Effector memory CD4-positive, alpha-beta T cell (primary cell): ENCODE results near the gene ONECUT3.

Source experiments
- DNase-seq, 3 donors: peaks; one replicate each; pipeline ENCODE4 v3.0.0-alpha.2; 2020
- H3K27ac ChIP-seq: 2 replicates; pipeline ENCODE4 v1.7.0; 2013; ENCODE audit warnings: mild to moderate bottlenecking, low read length, moderate library complexity; ENCODE audit not compliant: insufficient read depth, poor library complexity, severe bottlenecking
- H3K27me3 ChIP-seq: replicated peaks from 2 replicates; pipeline ENCODE4 v1.7.0; 2013; ENCODE audit warnings: mild to moderate bottlenecking, low read length; ENCODE audit not compliant: insufficient read depth, control insufficient read depth, poor library complexity, severe bottlenecking
- H3K36me3 ChIP-seq: 2 replicates; pipeline ENCODE4 v1.7.0; 2013; ENCODE audit warnings: mild to moderate bottlenecking, low read length, moderate library complexity; ENCODE audit not compliant: control insufficient read depth, insufficient read depth
- H3K4me1 ChIP-seq: 2 replicates; pipeline ENCODE4 v1.7.0; 2013; ENCODE audit warnings: low read length, mild to moderate bottlenecking; ENCODE audit not compliant: control insufficient read depth, insufficient read depth, poor library complexity, severe bottlenecking
- H3K4me3 ChIP-seq: 2 replicates; pipeline ENCODE4 v1.7.0; 2013; ENCODE audit warnings: low read length, low read depth, mild to moderate bottlenecking; ENCODE audit not compliant: insufficient read depth, poor library complexity, severe bottlenecking
- H3K9me3 ChIP-seq: 2 replicates; pipeline ENCODE4 v1.7.0; 2013; ENCODE audit warnings: mild to moderate bottlenecking, low read length, moderate library complexity; ENCODE audit not compliant: control insufficient read depth

Gene ONECUT3

DNA sequence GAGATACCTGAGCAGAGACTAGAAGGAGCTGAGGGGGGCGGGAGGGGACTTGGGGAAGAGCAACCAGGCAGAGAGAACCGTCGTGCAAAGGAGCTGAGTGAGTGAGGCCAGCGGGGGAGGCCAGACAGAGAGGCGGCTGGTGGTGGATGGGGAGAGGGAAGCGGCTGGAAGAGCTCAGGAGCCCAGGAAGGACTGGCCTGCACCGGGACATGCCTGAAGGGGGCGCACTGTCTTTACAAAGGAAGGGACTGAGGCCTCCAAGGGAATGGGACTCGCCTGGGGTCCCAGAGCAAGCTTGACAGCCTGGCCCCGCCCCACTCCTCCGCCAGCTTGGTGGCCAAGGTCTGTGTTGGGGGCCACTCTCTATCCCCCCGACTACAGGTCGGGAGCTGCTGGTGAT, 14.9 kb downstream of the ONECUT3 start:
- H3K27me3 ChIP-seq: peaks cover 64% of the 10 kb centered on the region
- H3K4me3 ChIP-seq: no peak overlapping the region
- peaks cover 11% of the 10 kb centered on the region for H3K9me3 ChIP-seq
- peaks cover 4% of the 10 kb centered on the region for H3K4me1 ChIP-seq
- DNase-seq: no peak
- H3K27ac ChIP-seq: no peak overlapping the region
- no peaks in the 10 kb centered on the region for H3K36me3 ChIP-seq

DNA sequence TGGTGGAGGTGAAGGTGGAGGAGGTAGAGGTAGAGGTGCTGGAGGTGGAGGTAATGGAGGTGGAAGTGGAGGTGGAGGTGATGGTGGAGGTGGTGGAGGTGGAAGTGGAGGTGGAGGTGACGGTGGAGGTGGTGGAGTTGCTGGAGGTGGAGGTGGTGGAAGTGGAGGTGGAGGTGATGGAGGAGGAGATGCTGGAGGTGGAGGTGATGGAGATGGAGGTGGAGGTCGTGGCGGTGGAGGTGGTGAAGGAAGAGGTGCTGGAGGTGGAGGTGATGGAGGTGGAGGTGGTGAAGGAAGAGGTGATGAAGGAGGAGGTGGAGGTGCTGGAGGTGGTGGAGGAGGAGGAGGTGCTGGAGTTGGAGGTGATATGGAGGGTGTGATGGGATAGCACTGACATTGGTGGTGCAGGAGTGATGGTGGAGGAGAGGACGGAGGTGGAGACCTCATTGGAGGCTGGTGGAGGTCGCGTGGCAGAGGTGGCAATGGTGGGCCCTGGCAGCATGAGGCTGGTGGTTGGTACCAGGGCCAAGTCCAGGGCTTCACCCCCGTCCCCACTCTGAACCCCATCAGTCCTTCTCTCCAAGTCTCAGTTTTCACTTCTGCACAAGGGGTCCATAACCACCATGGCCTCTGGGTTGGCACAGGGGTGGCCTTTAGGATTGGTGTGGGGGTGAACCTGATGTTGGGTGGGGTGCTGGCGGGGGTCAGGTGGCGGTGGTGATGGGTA, 15.8 kb downstream of the ONECUT3 start:
- H3K27ac ChIP-seq: no peak overlapping the region
- peaks cover 11% of the 10 kb centered on the region for H3K9me3 ChIP-seq
- H3K4me3 ChIP-seq: no peak overlapping the region
- no peaks in the 10 kb centered on the region for H3K36me3 ChIP-seq
- peaks cover 4% of the 10 kb centered on the region for H3K4me1 ChIP-seq
- peaks cover 66% of the 10 kb centered on the region for H3K27me3 ChIP-seq
- no peak for DNase-seq

DNA sequence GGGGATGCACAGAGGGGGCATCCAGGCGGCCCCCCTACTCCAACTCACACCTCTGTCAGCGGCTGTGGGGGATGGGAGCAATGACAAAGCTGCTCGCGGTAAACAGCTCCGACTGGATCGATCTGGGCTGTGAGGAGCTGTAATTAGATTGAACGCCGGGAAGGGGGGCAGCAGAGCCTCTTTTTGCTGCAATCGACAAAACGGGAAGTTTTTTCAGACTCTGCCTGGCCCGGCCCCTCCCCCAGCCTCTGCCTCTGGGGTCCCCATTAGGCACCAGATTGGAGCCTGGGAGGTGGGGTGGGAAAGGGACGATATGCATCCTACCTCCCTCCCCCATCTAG, 16.3 kb downstream of the ONECUT3 start:
- peaks cover 4% of the 10 kb centered on the region for H3K4me1 ChIP-seq
- peaks cover 64% of the 10 kb centered on the region for H3K27me3 ChIP-seq
- no peak overlapping the region for H3K4me3 ChIP-seq
- H3K36me3 ChIP-seq: no peaks in the 10 kb centered on the region
- no peak for DNase-seq
- peaks cover 11% of the 10 kb centered on the region for H3K9me3 ChIP-seq
- H3K27ac ChIP-seq: no peak overlapping the region

DNA sequence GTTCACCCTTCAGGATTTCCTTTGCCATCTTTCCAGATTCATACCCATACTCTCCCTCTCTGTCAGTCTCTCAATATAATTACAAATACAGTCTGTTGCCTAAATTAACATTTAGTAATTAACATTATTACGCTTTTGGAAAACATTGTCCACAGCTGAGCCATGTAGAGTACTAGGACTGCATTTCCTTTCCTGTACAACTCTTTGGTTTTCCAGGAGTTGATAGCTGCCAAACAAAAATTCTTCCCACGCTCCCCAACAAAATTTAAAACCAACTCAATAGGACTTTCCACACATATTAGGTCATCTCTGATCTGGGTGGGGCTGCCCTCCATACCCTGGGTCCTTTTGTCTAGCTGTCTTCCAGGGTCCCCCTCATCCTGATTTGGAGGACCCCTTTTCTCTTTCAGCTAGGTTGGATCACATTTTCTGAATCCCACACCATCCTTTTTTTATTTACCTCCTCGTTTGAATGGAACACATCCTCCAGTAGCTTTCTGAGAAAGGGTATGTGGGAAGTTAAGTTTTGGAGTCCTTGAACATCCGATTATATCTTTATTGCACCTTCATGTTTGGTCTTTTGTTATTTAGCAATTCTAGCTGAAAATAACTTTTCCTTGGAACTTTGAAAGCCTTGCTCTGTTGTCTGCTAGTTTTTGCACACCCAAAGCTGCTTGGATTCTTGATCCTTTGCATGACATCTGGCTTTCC, 17.7 kb downstream of the ONECUT3 start:
- Histone ChIP-seq H3K9me3 (peaks cover 11% of the 10 kb centered on the region), H3K27ac (no peak overlapping the region), H3K27me3 (peaks cover 63% of the 10 kb centered on the region), H3K4me1 (peaks cover 4% of the 10 kb centered on the region), H3K4me3 (no peak overlapping the region), H3K36me3 (no peaks in the 10 kb centered on the region)
- no peak for DNase-seq

DNA sequence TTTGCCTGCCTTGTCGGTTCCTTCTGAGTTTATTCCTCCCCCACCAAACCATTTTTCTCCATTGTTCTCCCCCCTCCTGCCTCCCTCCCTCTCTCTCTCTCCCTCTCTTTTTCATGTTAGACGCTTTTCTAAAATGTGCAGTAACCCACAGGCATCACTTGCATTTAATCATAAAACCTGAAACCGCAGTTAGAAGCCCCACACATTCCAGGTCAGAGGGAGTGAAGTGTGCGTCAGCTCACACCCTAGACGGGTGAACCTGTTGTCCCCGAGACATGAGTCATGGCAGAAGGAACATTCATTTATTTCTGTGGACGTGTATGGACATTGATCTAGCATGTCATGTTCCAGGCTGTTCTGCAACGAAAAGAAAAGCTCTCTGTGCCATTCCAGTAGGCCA, 19.9 kb downstream of the ONECUT3 start:
- DNase-seq: no peak
- H3K9me3 ChIP-seq: peaks cover 11% of the 10 kb centered on the region
- H3K4me1 ChIP-seq: no peaks in the 10 kb centered on the region
- peaks cover 57% of the 10 kb centered on the region for H3K27me3 ChIP-seq
- H3K27ac ChIP-seq: no peak overlapping the region
- no peaks in the 10 kb centered on the region for H3K36me3 ChIP-seq
- no peak overlapping the region for H3K4me3 ChIP-seq

DNA sequence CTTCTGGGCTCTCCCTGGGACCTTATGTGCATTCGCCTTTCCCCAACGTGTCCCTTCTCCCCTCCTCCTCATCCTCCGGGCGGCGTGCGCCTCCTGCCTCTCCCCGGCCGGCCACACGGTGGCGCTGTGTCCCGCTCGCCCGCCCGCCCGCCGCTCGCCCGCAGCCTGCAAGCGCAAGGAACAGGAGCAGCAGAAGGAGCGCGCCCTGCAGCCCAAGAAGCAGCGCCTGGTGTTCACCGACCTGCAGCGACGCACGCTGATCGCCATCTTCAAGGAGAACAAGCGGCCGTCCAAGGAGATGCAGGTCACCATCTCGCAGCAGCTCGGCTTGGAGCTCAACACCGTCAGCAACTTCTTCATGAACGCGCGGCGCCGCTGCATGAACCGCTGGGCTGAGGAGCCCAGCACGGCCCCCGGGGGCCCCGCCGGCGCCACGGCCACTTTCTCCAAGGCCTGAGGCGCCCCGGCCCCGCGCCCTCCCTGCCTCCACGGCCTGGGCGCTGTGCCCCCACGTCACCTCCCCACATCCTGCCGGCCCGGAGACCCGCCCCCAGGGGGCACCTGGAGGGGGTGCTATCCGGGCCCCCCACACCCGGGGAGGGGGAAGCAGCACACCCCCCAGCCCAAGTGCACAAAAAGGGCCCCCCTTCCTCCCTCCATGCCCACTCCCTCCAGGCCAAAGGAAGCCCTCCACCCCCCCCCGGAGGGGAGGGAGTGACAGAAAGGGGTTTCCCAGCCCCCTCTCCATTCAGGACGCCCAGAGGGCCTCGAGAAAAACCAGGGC, 21.9 kb downstream of the ONECUT3 start:
- Histone ChIP-seq H3K4me3 (no peak overlapping the region), H3K27ac (no peak overlapping the region), H3K36me3 (no peaks in the 10 kb centered on the region), H3K27me3 (peaks cover 55% of the 10 kb centered on the region), H3K4me1 (no peaks in the 10 kb centered on the region), H3K9me3 (peaks cover 11% of the 10 kb centered on the region)
- DNase-seq: no peak

DNA sequence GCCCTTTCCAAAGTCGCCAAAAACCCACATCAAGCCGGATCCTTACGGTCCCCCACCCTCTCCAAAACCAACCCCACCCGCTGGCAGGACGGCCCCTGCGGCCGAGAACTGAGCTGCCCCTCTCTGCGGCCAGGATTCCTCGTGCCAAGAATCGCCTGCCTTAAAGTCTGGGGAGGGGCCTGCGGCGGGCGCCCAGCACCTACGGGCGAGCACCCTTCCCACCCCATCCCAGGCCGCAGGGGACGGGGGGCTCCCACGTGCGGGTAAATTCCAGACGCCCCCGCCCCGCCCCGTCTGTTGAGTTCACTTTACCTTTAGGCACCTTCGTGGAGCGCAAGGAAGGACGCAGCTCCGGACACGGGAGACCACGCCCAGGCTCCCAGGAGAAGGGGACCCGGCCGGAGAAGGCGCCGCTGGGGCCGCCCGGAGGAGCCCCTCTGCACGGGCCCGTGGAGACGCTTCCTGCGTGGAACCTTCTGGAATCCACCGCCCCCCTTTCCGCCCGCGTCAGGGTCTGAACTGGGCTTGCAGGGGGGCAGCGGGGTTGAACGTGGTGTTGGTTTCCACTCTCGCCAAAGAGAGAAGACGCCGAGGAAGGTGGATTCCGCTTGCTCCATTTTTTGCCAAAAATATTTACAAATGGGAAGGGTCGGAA, 22.8 kb downstream of the ONECUT3 start:
- peaks cover 6% of the 10 kb centered on the region for H3K9me3 ChIP-seq
- peaks cover 61% of the 10 kb centered on the region for H3K27me3 ChIP-seq
- no peak overlapping the region for H3K4me3 ChIP-seq
- DNase-seq: no peak
- H3K27ac ChIP-seq: no peak overlapping the region
- H3K4me1 ChIP-seq: no peaks in the 10 kb centered on the region
- H3K36me3 ChIP-seq: no peaks in the 10 kb centered on the region

DNA sequence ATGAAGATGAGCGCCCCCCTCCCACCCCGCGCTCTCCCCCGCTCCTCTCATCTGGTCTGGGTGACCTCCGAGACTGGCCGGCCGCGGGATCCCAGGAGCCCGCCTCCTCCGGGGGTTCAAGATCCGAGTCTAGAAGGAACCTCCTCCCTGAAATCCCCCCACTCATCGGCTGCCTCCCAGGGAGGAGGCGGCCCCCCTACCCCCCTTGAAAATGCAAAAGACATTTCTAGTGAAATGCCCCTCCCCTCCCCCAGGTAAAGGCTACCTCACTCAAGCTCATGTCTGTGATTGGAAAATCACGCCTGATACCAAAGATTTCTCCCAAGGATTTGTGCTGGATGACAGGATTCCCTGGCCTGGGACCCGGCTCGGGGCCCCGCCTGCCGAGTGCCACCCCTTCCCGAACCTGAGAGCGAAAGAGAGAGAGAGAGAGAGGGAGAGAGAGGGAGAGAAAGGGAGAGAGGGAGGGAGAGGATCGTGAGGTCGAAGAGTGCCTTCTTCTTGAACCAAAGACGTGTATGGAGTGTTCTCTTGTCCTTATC, 23.4 kb downstream of the ONECUT3 start:
- Histone ChIP-seq H3K27me3 (peaks cover 58% of the 10 kb centered on the region), H3K36me3 (no peaks in the 10 kb centered on the region), H3K27ac (no peak overlapping the region), H3K4me3 (no peak overlapping the region), H3K4me1 (no peaks in the 10 kb centered on the region), H3K9me3 (peaks cover 2% of the 10 kb centered on the region)
- DNase-seq: no peak

DNA sequence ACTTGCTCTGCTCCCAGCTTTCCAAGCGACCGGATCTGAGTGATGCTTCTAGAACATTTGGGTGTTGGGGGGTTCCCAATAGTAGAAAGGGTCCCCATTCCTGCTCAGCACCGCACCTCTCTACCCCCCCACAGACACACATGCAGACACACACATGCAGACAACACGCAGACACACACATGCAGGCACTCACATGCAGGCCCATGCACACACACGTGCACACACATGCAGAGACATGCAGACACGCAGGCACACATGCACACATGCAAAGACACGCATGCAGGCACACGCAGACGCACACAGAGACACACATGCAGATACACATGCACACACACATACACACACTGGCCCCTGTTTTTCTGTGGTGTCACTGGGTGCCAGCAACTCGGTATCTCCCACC, 23.8 kb downstream of the ONECUT3 start:
- H3K9me3 ChIP-seq: peaks cover 5% of the 10 kb centered on the region
- no peaks in the 10 kb centered on the region for H3K36me3 ChIP-seq
- H3K4me3 ChIP-seq: no peak overlapping the region
- no peak for DNase-seq
- no peak overlapping the region for H3K27ac ChIP-seq
- H3K4me1 ChIP-seq: no peaks in the 10 kb centered on the region
- peaks cover 58% of the 10 kb centered on the region for H3K27me3 ChIP-seq
